Immature natural killer cell (primary cell): Measurements from ENCODE around the gene SPTBN4. TPM values are rescaled to one million over a fixed set of nuclear protein-coding genes. Genes with fewer than 3 reads are reported as not detected.
A peak's percentile ranks its signal among the peaks of the same experiment; 100 is the strongest.
"Not testable (repeated sequence)": the region's sequence is repeated elsewhere in the genome, so short reads cannot be mapped to it uniquely, and the experiment has no call there.

Source experiments
- DNase-seq, 3 donors: peaks; one replicate each; pipeline ENCODE4 v3.0.0; 2022; ENCODE audit warnings: mixed read lengths in 1 of 3
- H3K27ac Mint-ChIP-seq, 6 donors: one replicate each; pipeline ENCODE4 v1.8.0; 2020; ENCODE audit warnings: mixed read lengths in 6 of 6, mild to moderate bottlenecking in 5 of 6, inconsistent platforms in 4 of 6, moderate library complexity in 3 of 6
- H3K27me3 Mint-ChIP-seq, 3 donors: one replicate each; pipeline ENCODE4 v1.8.0; 2020 to 2021; ENCODE audit warnings: low read depth in 3 of 3, mild to moderate bottlenecking in 3 of 3, mixed read lengths in 3 of 3, moderate library complexity in 3 of 3, inconsistent platforms in 1 of 3
- H3K36me3 Mint-ChIP-seq, 3 donors: one replicate each; pipeline ENCODE4 v1.8.0; 2020; ENCODE audit warnings: mixed read lengths in 3 of 3, inconsistent platforms in 2 of 3, mild to moderate bottlenecking in 2 of 3
- H3K4me1 Mint-ChIP-seq, 2 donors: one replicate each; pipeline ENCODE4 v1.8.0; 2020; ENCODE audit warnings: inconsistent platforms in 2 of 2, mild to moderate bottlenecking in 2 of 2, mixed read lengths in 2 of 2, moderate library complexity in 1 of 2
- H3K4me3 Mint-ChIP-seq, 5 donors: one replicate each; pipeline ENCODE4 v1.8.0; 2020; ENCODE audit warnings: mild to moderate bottlenecking in 5 of 5, mixed read lengths in 5 of 5, inconsistent platforms in 3 of 5, moderate library complexity in 3 of 5
- H3K9me3 Mint-ChIP-seq, 6 donors: one replicate each; pipeline ENCODE4 v1.8.0; 2020; ENCODE audit warnings: mild to moderate bottlenecking in 6 of 6, mixed read lengths in 6 of 6, inconsistent platforms in 4 of 6, moderate library complexity in 3 of 6
- polyA plus RNA-seq, 3 donors: library from polyadenylated mRNA; unstranded; fragments of 300-500 nt; fragmentation: Illumina TruSeq; gene quantifications; one replicate each; pipeline ENCODE4 v1.2.3, GENCODE V29; 2021

Gene SPTBN4
- polyA plus RNA-seq, 3 donors from 2014 or later, result 0.26 TPM; not detected in 2

DNA sequence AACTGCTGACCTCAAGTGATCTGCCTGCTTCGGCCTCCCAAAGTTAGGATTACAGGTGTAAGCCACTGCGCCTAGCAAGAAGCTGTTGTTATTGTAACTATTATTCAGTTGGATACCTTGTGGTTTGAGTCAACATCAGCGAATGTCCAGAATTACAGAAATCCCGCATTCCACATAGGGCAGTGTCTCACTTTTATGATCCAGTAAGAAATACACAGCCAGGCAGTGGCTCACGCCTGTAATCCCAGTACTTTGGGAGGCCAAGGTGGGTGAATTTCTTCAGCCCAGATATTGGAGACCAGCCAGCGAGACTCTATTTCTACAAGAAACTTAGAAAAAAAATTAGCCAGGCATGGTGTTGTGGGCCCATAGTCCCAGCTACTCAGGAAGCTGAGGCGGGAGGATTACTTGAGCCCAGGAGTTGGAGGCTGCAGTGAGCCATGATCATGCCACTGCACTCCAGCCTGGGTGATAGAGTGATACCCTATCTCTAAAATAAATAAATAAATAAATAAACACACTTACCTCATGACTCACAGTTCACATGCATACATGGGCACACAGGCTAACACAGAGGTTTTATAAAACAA, 43.8 kb downstream of the SPTBN4 start:
- H3K27me3 Mint-ChIP-seq, result peaks cover 9 to 31% (median 16%) of the 10 kb centered on the region in 3 donors
- no peaks in the 10 kb centered on the region for H3K36me3 Mint-ChIP-seq

DNA sequence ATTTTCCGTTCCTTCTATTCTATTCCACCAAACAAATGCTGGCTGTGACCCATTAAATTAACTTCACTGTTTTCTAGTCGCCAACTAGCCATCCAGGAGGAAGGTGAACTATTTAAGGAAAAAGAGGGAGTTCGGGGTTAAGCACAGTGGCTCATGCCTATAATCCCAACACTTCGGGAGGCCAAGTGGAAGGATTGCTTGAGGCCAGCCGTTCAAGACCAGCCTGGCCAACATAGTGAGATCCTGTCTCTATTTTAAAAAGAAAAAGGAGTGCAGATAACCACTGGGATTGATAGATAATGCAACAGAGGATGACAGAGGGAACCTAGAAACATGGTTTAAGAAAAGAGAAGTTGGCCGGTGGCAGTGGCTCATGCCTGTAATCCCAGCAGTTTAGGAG, 44.7 kb downstream of the SPTBN4 start:
- H3K4me3 Mint-ChIP-seq, result no peak overlapping the region
- H3K27me3 Mint-ChIP-seq, result peaks cover 9 to 28% (median 16%) of the 10 kb centered on the region in 3 donors

More for the DNA sequence above, 43.8 kb downstream of the SPTBN4 start:
- H3K27ac Mint-ChIP-seq, result no peak overlapping the region
- no peaks in the 10 kb centered on the region for H3K9me3 Mint-ChIP-seq
- no peaks in the 10 kb centered on the region for H3K4me1 Mint-ChIP-seq
- DNase-seq, result no peak
- no peak overlapping the region for H3K4me3 Mint-ChIP-seq

DNA sequence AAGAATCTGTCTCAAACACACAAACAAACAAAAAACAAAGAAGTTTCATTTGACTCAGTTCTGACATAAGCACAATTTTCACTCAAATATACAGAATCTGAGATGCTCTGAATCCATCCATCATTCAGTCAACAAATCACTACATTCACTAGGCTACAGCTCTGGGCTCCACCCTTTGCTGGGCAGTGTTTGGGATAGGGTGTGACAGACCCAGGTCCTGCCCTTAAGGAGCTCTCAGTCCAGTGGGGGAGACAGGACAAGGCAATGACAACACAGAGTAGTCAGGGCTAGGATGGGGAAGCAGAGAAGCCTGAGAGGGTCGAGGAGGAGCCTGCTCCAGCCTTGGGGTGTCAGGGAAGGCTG, 45.3 kb downstream of the SPTBN4 start:
- no peak overlapping the region for H3K4me3 Mint-ChIP-seq
- H3K9me3 Mint-ChIP-seq, result no peaks in the 10 kb centered on the region
- H3K27ac Mint-ChIP-seq, result no peak overlapping the region
- no peaks in the 10 kb centered on the region for H3K4me1 Mint-ChIP-seq
- H3K36me3 Mint-ChIP-seq, result no peaks in the 10 kb centered on the region
- DNase-seq, result no peak
- H3K27me3 Mint-ChIP-seq, result peaks cover 12 to 28% (median 16%) of the 10 kb centered on the region in 3 donors

More for the DNA sequence above, 44.7 kb downstream of the SPTBN4 start:
- no peaks in the 10 kb centered on the region for H3K4me1 Mint-ChIP-seq
- H3K9me3 Mint-ChIP-seq, result no peaks in the 10 kb centered on the region
- no peak for DNase-seq
- H3K27ac Mint-ChIP-seq, result no peak overlapping the region
- no peaks in the 10 kb centered on the region for H3K36me3 Mint-ChIP-seq

DNA sequence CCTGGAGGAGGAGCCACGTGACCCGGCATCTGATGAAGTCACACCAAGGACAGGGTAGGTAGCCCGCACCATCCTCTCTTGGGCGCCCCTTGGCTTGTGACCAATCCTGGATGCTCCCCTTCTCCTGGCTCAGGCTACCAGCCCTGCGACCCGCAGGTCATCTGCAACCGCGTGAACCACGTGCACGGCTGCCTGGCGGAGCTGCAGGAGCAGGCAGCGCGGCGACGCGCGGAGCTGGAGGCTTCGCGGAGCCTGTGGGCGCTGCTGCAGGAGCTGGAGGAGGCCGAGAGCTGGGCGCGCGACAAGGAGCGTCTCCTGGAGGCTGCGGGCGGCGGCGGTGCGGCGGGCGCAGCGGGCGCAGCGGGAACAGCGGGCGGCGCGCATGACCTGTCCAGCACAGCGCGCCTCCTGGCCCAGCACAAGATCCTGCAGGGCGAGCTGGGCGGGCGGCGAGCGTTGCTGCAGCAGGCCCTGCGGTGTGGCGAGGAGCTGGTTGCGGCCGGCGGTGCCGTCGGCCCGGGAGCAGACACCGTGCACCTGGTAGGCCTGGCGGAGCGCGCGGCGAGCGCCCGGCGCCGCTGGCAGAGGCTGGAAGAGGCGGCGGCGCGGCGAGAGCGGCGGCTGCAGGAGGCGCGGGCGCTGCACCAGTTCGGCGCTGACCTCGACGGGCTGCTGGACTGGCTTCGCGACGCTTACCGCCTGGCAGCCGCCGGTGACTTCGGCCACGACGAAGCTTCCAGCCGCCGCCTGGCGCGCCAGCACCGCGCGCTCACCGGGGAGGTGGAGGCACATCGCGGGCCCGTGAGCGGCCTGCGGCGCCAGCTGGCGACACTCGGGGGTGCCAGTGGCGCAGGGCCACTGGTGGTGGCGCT, 45.9 kb downstream of the SPTBN4 start:
- peaks cover 12 to 28% (median 16%) of the 10 kb centered on the region in 3 donors for H3K27me3 Mint-ChIP-seq
- no peak overlapping the region for H3K27ac Mint-ChIP-seq
- DNase-seq, result no peak

DNA sequence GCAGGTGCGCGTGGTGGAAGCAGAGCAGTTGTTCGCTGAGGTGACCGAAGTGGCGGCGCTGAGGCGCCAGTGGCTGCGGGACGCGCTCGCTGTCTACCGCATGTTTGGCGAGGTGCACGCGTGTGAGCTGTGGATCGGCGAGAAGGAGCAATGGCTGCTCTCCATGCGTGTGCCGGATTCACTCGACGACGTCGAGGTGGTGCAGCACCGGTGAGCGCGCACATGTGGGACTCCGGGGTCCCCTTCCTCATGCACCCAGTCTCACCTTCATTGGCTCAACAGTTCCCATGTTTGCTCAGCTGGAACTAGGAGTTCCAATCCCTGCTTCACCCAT, 46.5 kb downstream of the SPTBN4 start:
- Mint-ChIP-seq H3K9me3 (no peaks in the 10 kb centered on the region), H3K4me1 (no peaks in the 10 kb centered on the region), H3K4me3 (no peak overlapping the region), H3K27me3 (peaks cover 12 to 28% (median 14%) of the 10 kb centered on the region in 3 donors), H3K36me3 (no peaks in the 10 kb centered on the region), H3K27ac (no peak overlapping the region)
- no peak for DNase-seq

More for the DNA sequence above, 45.9 kb downstream of the SPTBN4 start:
- H3K36me3 Mint-ChIP-seq, result no peaks in the 10 kb centered on the region
- H3K9me3 Mint-ChIP-seq, result no peaks in the 10 kb centered on the region
- H3K4me1 Mint-ChIP-seq, result no peaks in the 10 kb centered on the region
- H3K4me3 Mint-ChIP-seq, result no peak overlapping the region

DNA sequence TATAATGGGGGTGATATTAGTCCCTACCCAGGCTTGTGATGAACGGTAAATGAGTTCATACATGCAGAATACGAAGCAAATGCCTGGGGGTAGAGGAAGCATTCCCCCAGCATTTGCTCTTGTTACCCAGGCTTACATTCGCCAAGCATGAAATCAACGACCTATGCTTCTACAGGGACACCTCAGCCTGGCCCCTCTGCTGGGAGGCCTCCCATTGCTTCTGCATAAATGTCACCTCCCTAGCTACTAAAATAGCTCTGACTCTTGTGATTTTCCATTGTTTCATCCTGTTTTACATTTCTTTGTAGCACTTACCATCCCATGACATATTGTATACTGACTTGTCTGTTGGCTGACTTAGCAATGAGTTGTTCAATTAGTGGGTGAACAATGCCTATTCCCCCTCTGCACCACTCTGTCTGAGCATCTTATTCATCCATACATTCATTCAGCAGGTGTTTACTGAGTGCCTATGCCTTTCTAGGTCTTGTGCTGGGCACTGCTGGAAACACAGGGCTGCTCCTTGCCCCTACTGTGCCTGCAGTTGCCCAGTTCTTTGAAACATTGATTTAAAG, 47.0 kb downstream of the SPTBN4 start:
- no peak overlapping the region for H3K4me3 Mint-ChIP-seq
- no peaks in the 10 kb centered on the region for H3K9me3 Mint-ChIP-seq
- H3K27ac Mint-ChIP-seq, result no peak overlapping the region
- DNase-seq, result no peak
- H3K27me3 Mint-ChIP-seq, result peaks cover 9 to 25% (median 12%) of the 10 kb centered on the region in 3 donors
- H3K36me3 Mint-ChIP-seq, result no peaks in the 10 kb centered on the region
- no peaks in the 10 kb centered on the region for H3K4me1 Mint-ChIP-seq

DNA sequence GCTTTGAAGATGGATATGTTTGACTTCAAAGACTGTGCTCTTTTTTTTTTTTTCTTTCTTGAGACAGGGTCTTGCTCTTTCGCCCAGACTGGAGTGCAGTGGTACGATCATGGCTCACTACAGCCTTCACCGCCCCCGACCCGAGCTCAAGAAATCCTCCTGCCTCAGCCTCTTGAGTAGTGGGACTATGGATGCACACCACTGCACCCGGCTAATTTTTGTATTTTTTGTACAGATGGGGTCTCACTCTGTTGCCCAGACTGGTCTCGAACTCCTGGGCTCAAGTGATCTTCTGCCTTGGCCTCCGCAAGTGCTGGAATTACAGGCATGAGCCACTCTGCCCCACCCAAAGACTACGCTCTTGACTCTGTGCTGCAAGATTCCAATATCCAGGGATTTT, 50.4 kb downstream of the SPTBN4 start:
- Mint-ChIP-seq H3K27ac (no peak overlapping the region), H3K4me3 (no peak overlapping the region), H3K36me3 (no peaks in the 10 kb centered on the region), H3K27me3 (peaks cover 6 to 12% (median 11%) of the 10 kb centered on the region in 3 donors), H3K4me1 (no peaks in the 10 kb centered on the region), H3K9me3 (no peaks in the 10 kb centered on the region)
- no peak for DNase-seq

DNA sequence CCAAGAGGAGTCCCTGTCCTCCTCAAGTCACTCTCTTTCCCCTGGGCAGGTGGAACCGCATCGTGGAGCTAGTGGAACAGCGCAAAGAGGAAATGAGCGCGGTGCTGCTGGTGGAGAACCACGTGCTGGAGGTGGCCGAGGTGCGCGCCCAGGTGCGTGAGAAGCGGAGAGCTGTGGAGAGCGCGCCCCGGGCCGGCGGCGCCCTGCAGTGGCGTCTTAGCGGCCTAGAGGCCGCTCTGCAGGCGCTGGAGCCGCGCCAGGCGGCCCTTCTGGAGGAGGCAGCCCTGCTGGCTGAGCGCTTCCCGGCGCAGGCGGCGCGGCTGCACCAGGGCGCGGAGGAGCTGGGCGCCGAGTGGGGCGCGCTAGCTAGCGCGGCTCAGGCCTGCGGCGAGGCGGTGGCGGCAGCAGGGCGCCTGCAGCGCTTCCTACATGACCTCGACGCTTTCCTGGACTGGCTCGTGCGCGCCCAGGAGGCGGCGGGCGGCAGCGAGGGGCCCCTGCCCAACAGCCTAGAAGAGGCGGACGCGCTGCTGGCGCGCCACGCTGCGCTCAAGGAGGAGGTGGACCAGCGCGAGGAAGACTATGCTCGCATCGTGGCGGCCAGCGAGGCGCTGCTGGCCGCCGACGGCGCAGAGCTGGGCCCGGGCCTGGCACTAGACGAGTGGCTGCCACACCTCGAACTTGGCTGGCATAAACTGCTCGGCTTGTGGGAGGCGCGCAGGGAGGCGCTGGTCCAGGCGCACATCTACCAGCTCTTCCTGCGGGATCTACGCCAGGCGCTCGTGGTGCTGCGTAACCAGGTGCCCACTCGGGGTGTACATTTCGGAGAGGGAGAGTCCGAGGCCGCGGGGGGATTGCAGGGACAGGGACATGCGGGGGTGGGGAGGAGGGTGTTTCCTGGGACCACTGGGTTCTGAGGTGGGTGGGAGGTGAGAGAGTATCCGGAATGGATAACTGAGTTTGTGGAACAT, 52.8 kb downstream of the SPTBN4 start:
- H3K27ac Mint-ChIP-seq, result no peak overlapping the region
- peaks cover 4 to 7% (median 7%) of the 10 kb centered on the region in 3 donors for H3K27me3 Mint-ChIP-seq
- no peak overlapping the region for H3K4me3 Mint-ChIP-seq
- H3K4me1 Mint-ChIP-seq, result no peaks in the 10 kb centered on the region
- no peaks in the 10 kb centered on the region for H3K36me3 Mint-ChIP-seq
- no peaks in the 10 kb centered on the region for H3K9me3 Mint-ChIP-seq
- no peak for DNase-seq

DNA sequence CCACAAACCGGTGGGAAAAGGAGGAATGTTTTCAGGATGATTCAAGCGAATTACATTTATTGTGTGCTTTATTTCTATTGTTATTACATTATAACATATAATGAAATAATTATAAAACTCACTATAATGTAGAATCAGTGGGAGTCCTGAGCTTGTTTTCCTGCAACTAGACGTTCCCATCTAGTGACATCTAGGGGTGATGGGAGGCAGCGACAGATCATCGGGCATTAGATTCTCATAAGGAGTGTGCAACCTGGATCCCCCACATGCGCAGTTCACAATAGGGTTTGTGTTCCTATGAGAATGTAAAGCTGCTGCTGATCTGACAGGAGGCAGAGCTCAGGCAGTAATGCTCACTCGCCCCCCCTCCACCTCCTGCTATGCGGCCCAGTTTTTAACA, 54.5 kb downstream of the SPTBN4 start:
- peaks cover 3 to 7% (median 6%) of the 10 kb centered on the region in 3 donors for H3K27me3 Mint-ChIP-seq
- H3K4me1 Mint-ChIP-seq, result no peaks in the 10 kb centered on the region
- no peaks in the 10 kb centered on the region for H3K36me3 Mint-ChIP-seq
- DNase-seq, result no peak
- no peak overlapping the region for H3K27ac Mint-ChIP-seq
- H3K4me3 Mint-ChIP-seq, result no peak overlapping the region
- H3K9me3 Mint-ChIP-seq, result no peaks in the 10 kb centered on the region

DNA sequence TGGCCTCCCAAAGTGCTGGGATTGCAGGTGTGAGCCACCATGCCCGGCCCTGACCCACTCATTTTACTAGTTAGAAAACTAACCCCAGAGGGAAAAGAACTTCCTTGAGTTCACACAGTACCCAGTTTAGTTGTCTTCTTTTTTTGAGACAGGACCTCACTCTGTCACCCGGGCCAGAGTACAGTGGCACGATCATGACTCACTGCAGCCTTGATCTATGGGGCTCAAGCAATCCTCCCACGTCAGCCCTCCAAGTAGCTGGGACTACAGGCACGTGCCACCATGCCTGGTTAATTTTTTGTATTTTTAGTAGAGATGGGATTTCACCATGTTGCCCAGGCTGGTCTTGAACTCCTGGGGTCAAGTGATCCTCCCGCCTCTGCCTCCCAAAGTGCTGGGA, 55.1 kb downstream of the SPTBN4 start:
- not testable (repeated sequence) for H3K27ac Mint-ChIP-seq, DNase-seq, H3K4me3 Mint-ChIP-seq, H3K9me3 Mint-ChIP-seq, H3K4me1 Mint-ChIP-seq, H3K36me3 Mint-ChIP-seq, H3K27me3 Mint-ChIP-seq

DNA sequence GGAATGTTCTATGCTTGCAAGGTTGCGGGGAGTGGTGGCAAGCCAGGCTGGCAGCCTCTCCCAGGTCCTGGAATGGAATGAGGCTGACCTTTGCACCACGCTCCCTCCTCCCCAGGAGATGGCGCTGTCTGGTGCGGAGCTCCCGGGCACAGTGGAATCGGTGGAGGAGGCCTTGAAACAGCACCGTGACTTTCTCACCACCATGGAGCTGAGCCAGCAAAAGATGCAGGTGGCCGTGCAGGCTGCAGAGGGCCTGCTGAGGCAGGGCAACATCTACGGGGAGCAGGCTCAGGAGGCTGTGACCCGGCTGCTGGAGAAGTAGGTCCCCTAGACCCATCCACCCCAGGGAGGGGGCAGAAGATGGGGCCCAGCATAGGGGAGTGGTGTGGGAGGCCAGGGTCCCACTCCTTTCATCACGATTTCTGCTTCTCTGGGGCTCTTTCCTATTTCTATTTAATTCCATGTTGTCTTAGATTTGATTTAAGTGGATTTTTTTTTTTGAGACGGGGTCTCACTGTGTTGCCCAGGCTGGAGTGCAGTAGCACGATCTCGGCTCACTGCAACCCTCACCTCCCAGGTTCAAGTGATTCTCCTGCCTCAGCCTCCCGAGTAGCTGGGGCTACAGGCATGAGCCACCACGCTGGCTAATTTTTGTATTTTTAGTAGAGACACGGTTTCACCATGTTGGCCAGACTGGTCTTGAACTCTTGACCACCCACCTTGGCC, 56.7 kb downstream of the SPTBN4 start:
- no peaks in the 10 kb centered on the region for H3K36me3 Mint-ChIP-seq
- no peak overlapping the region for H3K4me3 Mint-ChIP-seq
- H3K27me3 Mint-ChIP-seq, result peaks cover 3 to 7% (median 7%) of the 10 kb centered on the region in 3 donors
- no peaks in the 10 kb centered on the region for H3K9me3 Mint-ChIP-seq
- H3K4me1 Mint-ChIP-seq, result no peaks in the 10 kb centered on the region
- H3K27ac Mint-ChIP-seq, result no peak overlapping the region
- peak in 2 of 3 donors; percentile 12 to 33 for DNase-seq

DNA sequence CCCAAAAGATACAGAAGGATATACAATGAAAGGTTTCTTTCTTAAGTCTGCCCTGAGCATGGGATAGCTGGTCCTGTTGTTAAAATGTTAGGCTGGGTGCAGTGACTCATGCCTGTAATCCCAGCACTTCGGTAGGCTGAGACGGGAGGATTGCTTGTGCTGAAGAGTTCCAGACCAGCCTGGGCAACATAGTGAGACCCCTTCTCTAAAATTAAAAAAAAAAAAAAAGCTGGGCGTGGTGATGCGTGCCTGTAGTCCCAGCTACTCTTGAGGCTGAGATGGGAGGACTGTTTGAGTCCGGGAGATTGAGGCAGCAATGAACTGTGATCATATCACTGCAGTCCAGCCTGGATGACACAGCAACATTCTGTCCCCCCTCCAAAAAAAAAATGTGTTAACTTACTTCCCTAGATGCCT, 57.3 kb downstream of the SPTBN4 start:
- peaks cover 5 to 7% (median 6%) of the 10 kb centered on the region in 3 donors for H3K27me3 Mint-ChIP-seq
- no peaks in the 10 kb centered on the region for H3K9me3 Mint-ChIP-seq
- H3K4me1 Mint-ChIP-seq, result peaks cover 0 to 2% of the 10 kb centered on the region in 2 donors
- H3K27ac Mint-ChIP-seq, result no peak overlapping the region
- no peaks in the 10 kb centered on the region for H3K36me3 Mint-ChIP-seq
- no peak for DNase-seq
- H3K4me3 Mint-ChIP-seq, result no peak overlapping the region

DNA sequence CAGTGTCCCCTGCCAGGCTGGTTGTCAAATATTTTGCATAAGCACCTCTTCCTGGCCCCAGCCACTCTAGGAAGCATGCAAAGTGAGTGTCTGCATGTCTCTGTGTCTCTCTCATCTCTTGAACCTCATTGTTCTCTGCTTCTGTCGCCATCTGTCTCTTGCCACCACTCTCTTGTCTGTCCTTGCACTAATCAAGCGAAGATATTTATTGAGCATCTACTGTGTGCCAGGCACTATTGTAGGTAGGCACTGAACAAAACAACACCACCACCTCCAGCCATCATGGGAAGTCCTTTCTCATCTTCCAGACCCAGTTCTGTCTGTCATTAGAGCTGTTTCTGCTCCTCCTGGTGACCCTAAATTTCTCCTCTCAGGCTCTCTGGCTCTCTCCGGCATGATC, 57.9 kb downstream of the SPTBN4 start:
- no peaks in the 10 kb centered on the region for H3K9me3 Mint-ChIP-seq
- DNase-seq, result no peak
- H3K36me3 Mint-ChIP-seq, result no peaks in the 10 kb centered on the region
- peaks cover 5 to 9% (median 9%) of the 10 kb centered on the region in 3 donors for H3K27me3 Mint-ChIP-seq
- H3K27ac Mint-ChIP-seq, result no peak overlapping the region
- no peak overlapping the region for H3K4me3 Mint-ChIP-seq
- H3K4me1 Mint-ChIP-seq, result peaks cover 5% of the 10 kb centered on the region in 2 donors
